ENCODE data around the gene ETV6. TPM values are rescaled to one million over a fixed set of nuclear protein-coding genes. Genes with fewer than 3 reads are reported as not detected.

Gene ETV6
- total RNA-seq, 3 donors from 2014 or later, result 17.8 to 58.7 (median 45.2) TPM

DNA sequence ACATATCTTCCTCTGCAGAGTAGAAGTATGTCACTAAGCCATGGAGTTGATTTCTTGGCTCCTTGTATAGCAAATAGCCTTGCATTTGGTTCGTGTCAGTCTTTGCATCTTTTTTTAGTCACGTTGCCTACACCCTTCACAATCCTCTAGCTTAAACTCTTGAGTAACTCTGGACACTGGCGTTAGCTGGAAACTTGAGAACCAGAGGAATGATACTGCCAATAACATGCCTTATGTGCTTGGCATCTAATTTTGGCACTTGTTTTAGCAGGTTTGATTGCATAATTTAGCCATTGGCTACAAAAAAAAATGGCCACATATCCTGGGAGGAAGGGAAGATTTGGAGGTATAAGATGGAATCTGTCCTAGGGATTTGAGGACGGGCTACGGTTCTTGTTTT lies 136.2 kb downstream of the ETV6 start:
- intact Hi-C loops (cut with DNase I; ENCODE audit: low total_unique reads), result no loop called here
- Histone ChIP-seq H3K4me1 (no peaks in the 10 kb centered on the region), H3K4me3 (no peak overlapping the region), H3K9me3 (no peaks in the 10 kb centered on the region), H3K27me3 (no peaks in the 10 kb centered on the region), H3K36me3 (no peaks in the 10 kb centered on the region), H3K27ac (peak overlapping the region; percentile 27 to 36)
- TF ChIP-seq POLR2AphosphoS5 (IDR thresholded peaks at IDR 0.05) (peak in 1 of 3 donors; percentile 76), POLR2A (IDR thresholded peaks at IDR 0.05) (no peak)
- TF ChIP-seq, protein P1, sequence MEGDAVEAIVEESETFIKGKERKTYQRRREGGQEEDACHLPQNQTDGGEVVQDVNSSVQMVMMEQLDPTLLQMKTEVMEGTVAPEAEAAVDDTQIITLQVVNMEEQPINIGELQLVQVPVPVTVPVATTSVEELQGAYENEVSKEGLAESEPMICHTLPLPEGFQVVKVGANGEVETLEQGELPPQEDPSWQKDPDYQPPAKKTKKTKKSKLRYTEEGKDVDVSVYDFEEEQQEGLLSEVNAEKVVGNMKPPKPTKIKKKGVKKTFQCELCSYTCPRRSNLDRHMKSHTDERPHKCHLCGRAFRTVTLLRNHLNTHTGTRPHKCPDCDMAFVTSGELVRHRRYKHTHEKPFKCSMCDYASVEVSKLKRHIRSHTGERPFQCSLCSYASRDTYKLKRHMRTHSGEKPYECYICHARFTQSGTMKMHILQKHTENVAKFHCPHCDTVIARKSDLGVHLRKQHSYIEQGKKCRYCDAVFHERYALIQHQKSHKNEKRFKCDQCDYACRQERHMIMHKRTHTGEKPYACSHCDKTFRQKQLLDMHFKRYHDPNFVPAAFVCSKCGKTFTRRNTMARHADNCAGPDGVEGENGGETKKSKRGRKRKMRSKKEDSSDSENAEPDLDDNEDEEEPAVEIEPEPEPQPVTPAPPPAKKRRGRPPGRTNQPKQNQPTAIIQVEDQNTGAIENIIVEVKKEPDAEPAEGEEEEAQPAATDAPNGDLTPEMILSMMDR (IDR thresholded peaks at IDR 0.05), result no peak
- no peak for DNase-seq (ENCODE audit: low spot score in 2 of 2)

DNA sequence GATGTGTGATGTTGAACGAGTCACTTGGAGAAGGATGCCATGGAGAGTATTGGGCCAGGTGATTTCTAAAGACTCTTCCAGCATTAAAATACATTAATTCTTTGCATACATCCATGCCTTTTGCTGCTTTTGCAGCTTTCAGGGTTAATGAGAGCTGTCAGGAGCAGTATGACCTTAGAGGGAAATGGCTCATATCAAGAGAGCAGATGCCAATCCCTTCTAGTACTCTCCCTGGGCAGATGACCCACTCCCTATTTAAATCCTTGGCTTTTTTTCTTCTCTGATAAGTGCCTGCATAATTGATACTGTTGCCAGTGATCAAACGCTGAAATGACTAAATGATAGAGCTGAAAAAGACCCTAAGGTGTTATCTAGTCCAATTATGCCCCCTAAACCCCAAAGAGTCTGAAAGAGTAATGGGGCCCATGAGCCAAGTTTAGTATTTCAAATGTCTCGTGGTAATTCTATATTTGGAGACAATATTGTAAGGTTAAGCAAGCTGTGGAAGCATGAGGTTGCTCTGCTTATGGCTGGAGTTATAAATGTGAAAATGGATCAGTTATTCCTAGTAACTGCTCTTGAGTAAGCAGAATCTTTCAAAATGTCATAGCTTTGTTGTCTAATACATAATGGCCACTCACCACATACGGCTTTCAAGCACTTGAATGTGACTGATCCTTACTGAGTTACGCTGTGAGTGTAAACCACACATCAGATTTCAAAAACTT lies 137.3 kb downstream of the ETV6 start:
- Histone ChIP-seq H3K4me3 (no peak overlapping the region), H3K27ac (peak overlapping the region in 1 of 2 donors; percentile 21), H3K9me3 (no peaks in the 10 kb centered on the region), H3K4me1 (no peaks in the 10 kb centered on the region), H3K27me3 (no peaks in the 10 kb centered on the region), H3K36me3 (no peaks in the 10 kb centered on the region)
- TF ChIP-seq POLR2A (IDR thresholded peaks at IDR 0.05), result no peak
- no peak for TF ChIP-seq POLR2AphosphoS5 (IDR thresholded peaks at IDR 0.05)
- TF ChIP-seq, protein P1 (IDR thresholded peaks at IDR 0.05), result no peak
- DNase-seq (ENCODE audit: low spot score in 2 of 2), result no peak
- intact Hi-C loops (cut with DNase I; ENCODE audit: low total_unique reads), result no loop called here

DNA sequence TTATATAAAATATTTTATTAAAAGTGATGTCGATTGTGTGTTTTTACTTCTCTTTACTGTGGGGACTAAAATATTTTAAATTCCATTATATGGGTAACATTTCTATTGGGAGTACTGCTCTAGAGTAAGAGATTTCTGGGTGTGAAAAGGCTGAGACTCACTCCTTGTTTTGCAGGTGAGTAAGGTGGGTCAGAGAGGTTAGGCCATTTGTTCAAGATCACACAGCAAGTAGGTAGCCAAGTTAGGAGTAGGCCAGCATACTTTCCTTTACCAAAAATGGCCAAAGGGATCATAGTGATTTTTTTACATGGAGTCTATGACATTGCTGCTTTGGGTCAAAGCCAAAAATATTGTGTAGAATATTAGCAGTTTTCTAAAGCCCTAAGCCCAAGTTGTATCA lies 138.0 kb downstream of the ETV6 start:
- H3K4me1 ChIP-seq, result no peaks in the 10 kb centered on the region
- no peak overlapping the region for H3K4me3 ChIP-seq
- H3K9me3 ChIP-seq, result no peaks in the 10 kb centered on the region
- intact Hi-C loops (cut with DNase I; ENCODE audit: low total_unique reads), result no loop called here
- no peak for DNase-seq (ENCODE audit: low spot score in 2 of 2)
- H3K27me3 ChIP-seq, result no peaks in the 10 kb centered on the region
- H3K36me3 ChIP-seq, result no peaks in the 10 kb centered on the region
- H3K27ac ChIP-seq, result peak overlapping the region in 1 of 2 donors; percentile 21
- TF ChIP-seq POLR2AphosphoS5 (IDR thresholded peaks at IDR 0.05), result no peak

DNA sequence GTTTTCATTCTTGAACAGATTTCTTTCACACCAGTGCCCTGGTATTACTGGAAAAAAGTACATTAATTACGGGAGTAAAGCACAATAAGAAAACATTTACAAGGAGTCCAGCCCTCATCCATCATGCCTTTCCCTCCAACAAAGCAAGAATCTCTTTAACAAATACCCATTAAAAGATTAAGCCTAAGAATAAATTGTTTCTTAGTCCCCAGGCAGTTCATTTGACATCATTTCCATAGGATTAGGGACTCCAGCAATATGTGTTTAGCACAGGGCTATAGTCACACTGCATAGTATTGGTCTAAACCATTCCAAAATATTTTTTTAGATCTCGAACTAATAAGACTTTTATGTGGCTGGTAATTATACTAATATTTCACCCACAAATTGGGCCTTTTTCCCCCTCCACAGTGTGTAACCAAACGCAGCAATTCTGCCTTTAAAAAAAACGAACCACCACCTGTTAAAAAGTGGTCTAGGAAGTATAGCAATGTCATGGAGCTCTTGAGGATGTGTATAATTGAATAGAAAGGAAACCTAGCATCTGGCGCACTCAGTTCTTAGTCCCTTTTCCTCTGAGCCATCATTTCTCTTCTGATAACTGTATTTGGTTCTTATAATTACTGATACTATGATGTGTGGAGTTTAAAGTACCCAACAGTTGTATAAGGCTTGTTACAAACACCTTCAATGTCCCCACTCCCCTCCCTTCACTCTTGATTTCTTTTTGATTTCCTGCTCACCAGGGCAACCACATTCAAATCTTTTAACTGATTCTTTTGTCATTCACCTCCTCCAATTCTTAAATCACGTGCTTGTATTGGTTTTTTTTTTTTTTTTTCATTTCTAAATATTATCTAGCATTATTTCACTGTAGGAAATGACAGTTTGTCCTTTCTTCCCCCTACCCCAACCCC lies 138.7 kb downstream of the ETV6 start:
- TF ChIP-seq, protein P1 (IDR thresholded peaks at IDR 0.05), result no peak
- TF ChIP-seq POLR2A (IDR thresholded peaks at IDR 0.05) (no peak), POLR2AphosphoS5 (IDR thresholded peaks at IDR 0.05) (no peak)
- Histone ChIP-seq H3K27ac (peak overlapping the region; percentile 33 to 34), H3K4me3 (no peak overlapping the region), H3K4me1 (peaks cover 0 to under 1% of the 10 kb centered on the region in 2 donors), H3K36me3 (no peaks in the 10 kb centered on the region), H3K9me3 (no peaks in the 10 kb centered on the region), H3K27me3 (no peaks in the 10 kb centered on the region)
- intact Hi-C loops (cut with DNase I; ENCODE audit: low total_unique reads), result no loop called here
- no peak for DNase-seq (ENCODE audit: low spot score in 2 of 2)

DNA sequence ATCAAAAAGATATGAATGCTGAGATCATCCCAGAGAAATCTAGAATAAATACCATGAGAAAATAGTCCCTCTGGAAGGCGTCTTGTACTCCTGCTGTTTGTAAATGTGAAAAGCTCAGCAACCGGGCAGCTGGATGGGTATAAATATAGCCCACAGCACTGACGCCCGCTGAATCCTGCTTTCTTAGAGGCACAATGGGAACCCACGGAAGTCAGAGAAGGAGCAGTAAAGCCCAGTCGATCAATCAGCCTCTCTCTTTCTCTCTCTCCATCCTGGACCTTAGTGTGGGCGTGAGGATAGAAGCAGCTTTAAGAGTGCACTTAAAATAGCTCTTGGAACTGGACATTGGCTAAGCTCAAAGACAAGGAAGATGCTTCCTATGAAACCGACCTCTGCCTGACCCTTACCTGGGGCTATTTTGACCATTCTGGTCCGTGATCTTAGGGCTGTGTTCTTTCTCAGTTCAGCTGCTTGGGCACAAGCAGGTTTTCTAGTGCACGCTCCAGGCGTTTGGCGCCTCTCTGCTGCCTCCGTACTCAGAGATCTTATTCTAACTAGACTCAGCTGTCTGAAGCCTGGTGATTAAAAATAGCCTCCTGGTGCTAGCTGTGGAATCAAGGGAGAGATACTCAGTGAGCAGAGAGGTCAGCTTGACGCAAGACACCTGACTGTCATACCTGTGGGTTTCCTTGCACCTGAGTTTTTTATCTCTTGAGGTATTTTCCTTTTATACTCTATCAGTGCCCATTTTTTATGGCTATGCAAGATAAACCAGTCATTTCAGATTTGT lies 144.6 kb downstream of the ETV6 start:
- H3K4me3 ChIP-seq, result peak overlapping the region in 1 of 3 donors; percentile 30

More for the DNA sequence above, 144.6 kb downstream of the ETV6 start:
- Histone ChIP-seq H3K36me3 (no peaks in the 10 kb centered on the region), H3K4me1 (peaks cover 5 to 26% of the 10 kb centered on the region in 2 donors), H3K9me3 (no peaks in the 10 kb centered on the region), H3K27ac (peak overlapping the region; percentile 82), H3K27me3 (no peaks in the 10 kb centered on the region)
- intact Hi-C loops (cut with DNase I; ENCODE audit: low total_unique reads), result no loop called here
- TF ChIP-seq POLR2A (IDR thresholded peaks at IDR 0.05) (no peak), POLR2AphosphoS5 (IDR thresholded peaks at IDR 0.05) (no peak)
- TF ChIP-seq, protein P1 (IDR thresholded peaks at IDR 0.05), result no peak
- DNase-seq (ENCODE audit: low spot score in 2 of 2), result peak in 1 of 2 donors; percentile 45
